HG03520 (cell line): ENCODE data around the gene ATP1A1.

Experiments
- ATAC-seq: cut with Tn5 transposase; IDR thresholded peaks from one replicate; pipeline ENCODE4 v1.9.1; 2021; ENCODE audit warnings: mild to moderate bottlenecking, moderate library complexity; ENCODE audit not compliant: unreplicated experiment

The ATP1A1 gene

DNA sequence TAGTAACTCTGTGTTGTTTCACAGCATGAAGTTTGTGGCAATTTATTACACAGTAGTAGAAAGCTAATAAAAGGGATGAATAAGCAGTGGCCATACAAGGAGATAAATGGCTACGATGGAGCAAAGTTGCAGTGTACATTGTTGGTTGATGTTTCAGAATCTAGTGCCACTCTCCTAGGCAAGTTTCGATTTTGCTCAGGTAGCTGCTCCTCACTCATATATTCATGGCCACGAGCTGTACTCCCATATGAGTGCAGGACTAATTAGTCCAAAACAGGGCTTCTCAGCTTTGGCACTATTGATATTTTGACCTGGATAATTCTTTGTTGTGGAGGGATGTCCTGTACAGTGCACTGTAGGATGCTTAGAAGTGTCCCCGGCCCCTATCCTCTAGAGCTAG, 30.0 kb upstream of the ATP1A1 start:
- no peak for ATAC-seq

DNA sequence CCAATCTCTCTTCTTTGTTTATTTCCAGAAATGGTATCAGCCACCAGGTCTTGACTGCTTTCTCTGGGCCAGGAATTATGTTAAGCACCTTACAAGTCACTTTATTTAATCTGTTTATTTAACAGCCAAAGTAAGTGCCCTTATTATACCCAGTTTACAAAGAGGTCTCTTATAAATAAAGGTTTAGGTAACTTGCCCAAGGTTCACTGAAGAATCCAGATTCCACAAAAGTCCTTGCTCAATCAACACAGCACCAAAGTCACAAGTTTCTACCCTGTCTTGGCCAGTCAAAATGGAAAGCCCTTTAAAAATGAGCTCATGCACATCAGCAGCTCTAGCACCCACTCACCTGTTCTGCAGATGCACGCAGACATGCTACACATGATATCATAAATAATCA, 28.0 kb upstream of the ATP1A1 start:
- ATAC-seq = no peak

GRCh38 chr1:116345843-116346242, 27.2 kb upstream of the ATP1A1 start:
- ATAC-seq = no peak

DNA sequence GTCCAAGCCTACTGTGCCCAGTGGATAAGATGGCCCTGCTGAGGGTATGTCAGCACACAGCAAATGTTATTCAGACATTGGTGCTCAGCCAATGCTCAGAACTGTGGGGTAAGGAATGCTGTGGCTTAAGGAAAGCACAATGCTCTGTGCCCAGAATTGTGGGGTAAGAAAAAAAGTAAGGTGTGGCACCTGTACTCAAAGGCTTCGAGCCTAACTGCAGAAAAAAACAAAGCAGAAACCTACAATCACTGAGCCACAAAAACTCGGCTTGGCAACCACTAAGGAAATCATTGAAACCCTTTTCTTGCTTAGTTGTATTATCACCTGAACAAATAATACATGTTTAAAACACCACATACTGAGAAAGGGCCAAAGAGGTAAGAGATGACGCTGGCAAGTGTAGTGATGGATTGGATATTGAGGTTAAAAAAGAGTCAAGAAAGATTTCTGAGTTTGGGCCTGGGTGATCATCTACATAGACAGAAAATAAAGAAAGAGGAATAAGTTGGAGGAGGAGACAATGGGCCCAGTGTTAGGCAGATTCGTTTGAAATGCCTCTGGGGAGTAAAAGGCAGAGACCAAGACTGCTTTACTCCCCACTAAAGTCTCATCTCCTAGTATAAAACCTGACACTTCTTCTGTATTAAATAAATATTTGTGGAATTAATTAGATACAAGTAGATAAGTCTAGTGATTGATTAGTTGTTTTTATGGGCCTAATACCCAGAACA, 25.9 kb upstream of the ATP1A1 start:
- ATAC-seq = no peak

DNA sequence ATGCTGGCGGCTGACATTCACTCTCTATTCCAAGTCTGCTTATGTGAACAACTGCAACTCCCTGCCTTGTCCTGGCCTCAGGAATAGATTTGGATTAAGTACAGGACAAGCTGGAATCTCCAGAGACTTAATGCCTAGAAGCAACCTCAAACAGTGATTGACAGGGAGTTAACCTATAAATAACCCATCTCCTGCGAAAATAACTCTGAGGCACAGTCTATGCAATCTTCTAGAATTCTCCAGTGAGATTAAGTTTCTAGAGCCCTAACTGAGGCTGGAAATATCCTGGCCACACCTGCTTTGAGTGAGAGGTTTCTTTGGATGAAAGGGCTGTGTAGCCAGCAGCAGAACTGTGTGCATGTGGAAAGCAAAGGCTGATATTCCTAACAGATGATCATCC, 25.3 kb upstream of the ATP1A1 start:
- ATAC-seq = no peak

- no peak for ATAC-seq
Measured at GRCh38 chr1:116350097-116350645, 22.9 kb upstream of the ATP1A1 start.

- ATAC-seq = no peak
Measured at GRCh38 chr1:116351914-116352313, 21.1 kb upstream of the ATP1A1 start.

GRCh38 chr1:116352349-116352813, 20.7 kb upstream of the ATP1A1 start:
- peak; percentile 56 for ATAC-seq

DNA sequence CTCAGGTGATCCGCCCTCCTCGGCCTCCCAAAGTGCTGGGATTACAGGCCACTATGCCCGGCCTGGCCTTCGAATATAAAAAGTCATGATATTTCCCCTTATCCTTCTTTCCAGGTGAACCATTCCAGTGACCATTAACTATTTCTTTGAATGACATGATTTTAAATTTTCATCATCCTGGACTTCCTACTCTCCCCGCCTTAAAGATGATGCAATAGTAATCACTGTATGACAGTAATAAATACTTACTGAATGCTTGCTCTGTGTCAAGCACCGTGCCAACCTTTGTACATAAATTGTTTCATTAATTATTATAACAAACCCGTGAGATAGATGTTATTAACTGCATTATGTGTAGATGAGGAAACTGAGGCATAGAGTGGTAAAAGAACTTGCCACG, 19.9 kb upstream of the ATP1A1 start:
- no peak for ATAC-seq

DNA sequence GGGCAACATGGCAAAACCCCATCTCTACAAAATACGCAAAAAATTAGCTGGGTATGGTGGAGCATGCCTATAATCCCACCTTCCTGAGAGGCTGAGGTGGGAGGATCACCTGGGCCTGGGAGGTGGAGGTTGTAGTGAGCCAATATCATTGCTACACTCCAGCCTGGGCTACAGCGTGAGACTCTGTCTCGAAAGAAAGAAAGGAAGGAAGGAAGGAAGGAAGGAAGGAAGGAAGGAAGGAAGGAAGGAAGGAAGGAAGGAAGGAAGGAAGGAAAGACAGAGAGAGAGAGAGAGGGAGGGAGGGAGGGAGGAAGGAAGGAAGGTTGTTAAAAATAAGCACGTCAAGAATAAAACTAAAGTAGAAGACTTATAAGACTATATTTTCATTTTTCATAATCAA, 17.0 kb upstream of the ATP1A1 start:
- no peak for ATAC-seq

- no peak for ATAC-seq
Measured at GRCh38 chr1:116356673-116357072, 16.4 kb upstream of the ATP1A1 start.

GRCh38 chr1:116357487-116357886, 15.6 kb upstream of the ATP1A1 start:
- ATAC-seq = no peak

DNA sequence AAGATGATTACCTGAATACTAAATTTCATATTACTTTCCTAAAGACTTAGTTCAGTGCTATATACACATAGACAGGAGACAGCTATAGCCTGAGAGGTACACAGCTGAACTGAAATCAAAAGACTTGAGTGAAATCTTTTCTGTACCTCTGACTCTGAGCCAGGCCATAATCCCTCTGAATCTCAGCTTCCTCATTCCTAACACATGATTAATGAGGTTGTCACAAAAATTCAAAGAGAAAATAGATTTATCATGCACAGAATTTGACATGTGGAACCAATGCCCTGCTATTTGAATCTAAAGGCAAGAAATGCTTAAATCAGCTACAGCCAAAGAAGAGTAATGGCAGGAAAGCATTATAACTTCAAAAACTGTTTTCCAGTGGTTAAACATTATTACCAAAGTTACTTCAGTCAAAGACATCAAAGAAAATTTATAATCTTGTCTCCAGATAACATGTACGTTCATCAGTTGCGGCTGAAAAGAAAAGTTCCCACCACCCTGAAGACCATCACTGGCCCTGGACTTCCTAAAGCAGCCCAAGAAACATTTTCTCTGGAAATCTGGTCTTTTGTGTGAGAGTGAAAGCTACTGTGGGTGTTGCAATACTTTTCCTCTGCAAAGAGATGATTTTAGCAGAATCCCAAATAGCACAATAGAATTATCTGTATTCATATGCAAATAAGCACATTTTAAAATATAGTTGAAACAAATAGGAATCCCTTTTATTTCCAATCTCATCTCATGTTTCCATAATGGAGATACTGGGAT, 13.8 kb upstream of the ATP1A1 start:
- ATAC-seq = no peak

- no peak for ATAC-seq
Measured at GRCh38 chr1:116359871-116360270, 13.2 kb upstream of the ATP1A1 start.

GRCh38 chr1:116360429-116361173, 12.4 kb upstream of the ATP1A1 start:
- ATAC-seq = no peak

GRCh38 chr1:116361648-116362047, 11.4 kb upstream of the ATP1A1 start:
- no peak for ATAC-seq

DNA sequence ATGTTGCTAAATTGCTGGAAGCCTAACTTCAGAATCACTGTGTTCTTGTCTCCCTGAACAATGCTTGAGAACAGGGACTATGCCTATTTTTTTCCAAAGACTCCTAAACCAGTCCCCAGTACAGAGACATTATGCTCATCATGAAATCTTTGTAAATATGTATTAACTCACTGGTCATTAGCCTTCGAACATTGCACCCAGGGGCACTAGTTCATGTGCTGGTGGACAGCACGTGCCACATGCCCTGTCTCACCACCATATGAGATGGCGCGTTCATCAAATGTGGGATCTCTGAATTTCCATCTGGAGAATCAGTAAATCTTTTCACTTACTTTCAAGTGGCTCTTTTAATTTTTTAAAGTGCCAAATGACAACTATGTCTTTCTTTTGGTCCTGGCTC, 11.0 kb upstream of the ATP1A1 start:
- ATAC-seq = no peak

- ATAC-seq = no peak
Measured at GRCh38 chr1:116365353-116365780, 7.7 kb upstream of the ATP1A1 start.

- no peak for ATAC-seq
Measured at GRCh38 chr1:116365857-116366256, 7.2 kb upstream of the ATP1A1 start.

- no peak for ATAC-seq
Measured at GRCh38 chr1:116367256-116367945, 5.6 kb upstream of the ATP1A1 start.

DNA sequence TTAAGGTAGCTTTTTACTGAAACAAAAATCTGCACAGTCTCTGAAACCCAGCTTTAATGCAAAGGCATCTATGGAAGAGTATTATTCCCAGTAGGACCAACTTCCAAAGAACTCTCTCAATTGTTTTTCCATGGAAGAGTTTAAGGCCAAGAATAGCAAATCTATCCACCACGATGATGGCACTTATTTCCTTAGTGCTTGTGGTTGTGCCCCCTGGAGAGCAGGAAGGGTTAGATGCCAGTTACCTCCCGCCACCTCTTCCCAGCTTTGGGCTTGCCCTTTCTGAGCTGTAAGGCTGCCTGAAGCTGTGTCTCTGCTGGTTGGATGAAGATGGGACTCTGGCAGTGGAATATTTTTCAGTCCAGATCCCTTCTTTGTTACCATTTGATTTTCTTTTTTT, 4.8 kb upstream of the ATP1A1 start:
- no peak for ATAC-seq
